K562 (cell line): ENCODE measurements around the gene EDDM3A. TPM values are rescaled to one million over a fixed set of nuclear protein-coding genes. Genes with fewer than 3 reads are reported as not detected.
A peak's percentile ranks its signal among the peaks of the same experiment; 100 is the strongest.

ENCODE experiments used
- ATAC-seq: fragments of 200-7000 bp; cut with Tn5 transposase; 3 replicates; pipeline ENCODE4 v1.9.1; 2020; ENCODE audit warnings: moderate library complexity
- BruUV-seq: library from RNA; stranded (reverse); fragments of 400-500 nt; replicated peaks from 2 replicates; lab custom pipeline; 2021; lab: Mats Ljungman, UMichigan
- CTCF ChIA-PET: fragments of 300-600 bp; formaldehyde crosslinking; extraction: SDS; loops from one replicate; lab custom pipeline; 2021; ENCODE audit warnings: low intra/inter-chr PET ratio; lab: Yijun Ruan, JAX
- POLR2A ChIA-PET: fragments of 300-600, 350-650 bp; sonication (Branson Sonifier 250); formaldehyde crosslinking; extraction: SDS; loops from one replicate; lab custom pipeline; 2021; ENCODE audit warnings: antibody characterized with exemption, inconsistent platforms; lab: Yijun Ruan, JAX
- DNase-seq, 4 experiments: peaks; one replicate each; pipeline versions ENCODE4 v3.0.0 to v3.0.0-alpha.2; 2011 to 2018; ENCODE audit warnings: low spot score in 3 of 4, mixed read lengths in 3 of 4; ENCODE audit errors: extremely low read depth in 1 of 4
- FAIRE-seq: peaks from 2 replicates; lab custom pipeline; 2011; peaks lifted over from hg19 to GRCh38; lab: Jason Lieb, UNC
- H2AFZ ChIP-seq: 2 replicates; pipeline ENCODE4 v1.6.0; 2011; ENCODE audit warnings: low read depth, low read length, control low read depth, inconsistent platforms
- H3K27ac ChIP-seq: fragments of 200-600 bp; 3 replicates; pipeline ENCODE4 v1.8.0; 2011; ENCODE audit warnings: low read depth, mild to moderate bottlenecking, control low read depth, inconsistent platforms, low read length, moderate library complexity, mixed read lengths; ENCODE audit errors: extremely low read depth
- H3K27me3 ChIP-seq, 2 experiments: fragments of 300-600 bp in 1 of 2; 2 replicates in 1 of 2; 3 replicates in 1 of 2; pipeline versions ENCODE4 v1.6.0 to v1.8.0; 2011; ENCODE audit warnings: inconsistent platforms in 2 of 2, low read length in 2 of 2, mild to moderate bottlenecking in 1 of 2, mixed read lengths in 1 of 2, moderate library complexity in 1 of 2; ENCODE audit not compliant: control insufficient read depth in 2 of 2, insufficient read depth in 2 of 2
- H3K36me3 ChIP-seq: fragments of 300-600 bp; 3 replicates; pipeline ENCODE4 v1.8.0; 2011; ENCODE audit warnings: mild to moderate bottlenecking, low read length, inconsistent platforms; ENCODE audit not compliant: control insufficient read depth, insufficient read depth
- H3K4me1 ChIP-seq, 2 experiments: fragments of 200-600 bp in 1 of 2; replicated peaks in 1 of 2; 2 replicates in 1 of 2; 3 replicates in 1 of 2; pipeline versions ENCODE4 v1.5.1 to v1.8.0; 2011; ENCODE audit warnings: inconsistent platforms in 2 of 2, low read length in 2 of 2, mild to moderate bottlenecking in 1 of 2, mixed read lengths in 1 of 2, moderate library complexity in 1 of 2; ENCODE audit not compliant: control insufficient read depth in 2 of 2, insufficient read depth in 2 of 2
- H3K4me2 ChIP-seq: 2 replicates; pipeline ENCODE4 v1.6.1; 2011; ENCODE audit warnings: low read length, control low read depth, inconsistent platforms, mixed read lengths; ENCODE audit not compliant: insufficient read depth
- H3K4me3 ChIP-seq: fragments of 200-600 bp; sonication (generic), shearing (Covaris generic); 2 replicates; pipeline ENCODE4 v1.5.1; 2016; ENCODE audit warnings: control low read depth, inconsistent platforms
- H3K79me2 ChIP-seq: fragments of 200-600 bp; 3 replicates; pipeline ENCODE4 v1.8.0; 2011; ENCODE audit warnings: low read length, inconsistent platforms; ENCODE audit not compliant: control insufficient read depth, insufficient read depth
- H3K9ac ChIP-seq, 2 experiments: 2 replicates each; pipeline versions ENCODE4 v1.6.0 to v1.6.1; 2011; ENCODE audit warnings: low read depth in 2 of 2, low read length in 2 of 2, control low read depth in 1 of 2, inconsistent platforms in 1 of 2, mild to moderate bottlenecking in 1 of 2, mixed read lengths in 1 of 2; ENCODE audit not compliant: insufficient read depth in 1 of 2
- H3K9me1 ChIP-seq: one replicate; pipeline ENCODE4 v1.6.0; 2011; ENCODE audit warnings: inconsistent platforms, mild to moderate bottlenecking, low read length, moderate library complexity; ENCODE audit not compliant: control insufficient read depth, insufficient read depth
- H3K9me3 ChIP-seq: replicated peaks from 2 replicates; pipeline ENCODE4 v1.5.1; 2011; ENCODE audit warnings: low read depth, low read length, inconsistent platforms; ENCODE audit not compliant: control insufficient read depth, insufficient read depth
- H4K20me1 ChIP-seq: replicated peaks from 2 replicates; pipeline ENCODE4 v1.6.1; 2011; ENCODE audit warnings: low read length, inconsistent platforms, mixed read lengths; ENCODE audit not compliant: control insufficient read depth, insufficient read depth
- DIDO1 ChIP-seq: fragments of 450-650 bp; IDR thresholded peaks from 2 replicates; pipeline ENCODE4 v1.6.1; 2016; ENCODE audit warnings: low read depth, missing biosample characterization, missing genetic modification characterization
- EZH2 ChIP-seq: IDR thresholded peaks from 2 replicates; pipeline ENCODE4 v1.6.1; 2012; ENCODE audit warnings: low read depth, mild to moderate bottlenecking, inconsistent platforms, low read length, borderline replicate concordance
- POLR2G ChIP-seq: fragments of 200-400 bp; formaldehyde crosslinking; IDR thresholded peaks from 2 replicates; pipeline ENCODE4 v1.6.1; 2017; ENCODE audit warnings: low read depth, mild to moderate bottlenecking, antibody characterized with exemption, low read length, moderate library complexity
- RFX1 ChIP-seq: fragments of 450-650 bp; IDR thresholded peaks from 2 replicates; pipeline ENCODE4 v1.6.1; 2016; ENCODE audit warnings: mild to moderate bottlenecking, moderate library complexity
- SMAD2 ChIP-seq: fragments of 150-350 bp; IDR thresholded peaks from 2 replicates; pipeline ENCODE4 v1.6.1; 2014; ENCODE audit warnings: low read depth, mild to moderate bottlenecking, low read length
- SMARCE1 ChIP-seq: fragments of 450-650 bp; IDR thresholded peaks from 2 replicates; pipeline ENCODE4 v1.7.1; 2016; ENCODE audit warnings: mild to moderate bottlenecking
- ZNF184 ChIP-seq: sonication (generic); formaldehyde crosslinking; IDR thresholded peaks from 2 replicates; pipeline ENCODE4 v1.5.0; 2020; ENCODE audit warnings: missing genetic modification reagents
- WGBS: fragments of 100-300 bp; shearing (Covaris generic); methylation state at CpG from one replicate; pipeline ENCODE4 v1.1.6; 2016; ENCODE audit warnings: low coverage, mixed read lengths; ENCODE audit not compliant: insufficient coverage; ENCODE audit errors: missing lambda C conversion rate; 5-methylcytosine and 5-hydroxymethylcytosine counted together
- in situ Hi-C: fragments of 300-500 bp; cut with MboI; formaldehyde crosslinking; loops from 4 replicates; pipeline ENCODE4 v1.15.0; 2018; ENCODE audit warnings: inconsistent platforms, mixed read lengths
- intact Hi-C: fragments of 100-400 bp; cut with micrococcal nuclease; formaldehyde crosslinking; loops from 2 replicates; pipeline ENCODE4 v1.14.2; 2022
- polyA plus RNA-seq, 8 experiments: library from polyadenylated mRNA; depleted of rRNA in 4 of 8; stranded (reverse) in 5 of 8; unstranded in 3 of 8; fragments of >200 nt; fragmentation: Nextera tagmentation in 2 of 8; fragmentation: Illumina TruSeq in 1 of 8; extraction: Ambion mirVana in 2 of 8; extraction: Trizol in 1 of 8; gene quantifications; 2 replicates each; pipeline versions ENCODE4 v1.2.1 to v1.2.3, GENCODE V29; 2011 to 2014; ENCODE audit warnings: inconsistent platforms in 1 of 8, missing spikeins in 1 of 8
- total RNA-seq, 7 experiments: library from RNA; depleted of rRNA in 6 of 7; stranded (reverse); fragments of >200 nt in 6 of 7; fragmentation: Illumina TruSeq in 2 of 7; extraction: Trizol in 2 of 7; gene quantifications; 2 replicates each; pipeline versions ENCODE4 v1.2.1 to v1.2.3, GENCODE V29; 2011 to 2021; ENCODE audit warnings: low replicate concordance in 1 of 7
- TF ChIP-seq, protein P1 (sequence below): fragments of 450-650 bp; IDR thresholded peaks from 2 replicates; pipeline ENCODE4 v1.7.1; 2018; ENCODE audit warnings: mild to moderate bottlenecking, low read depth; ENCODE audit not compliant: partially characterized antibody
- TF ChIP-seq, protein P2 (sequence below): sonication (generic); formaldehyde crosslinking; IDR thresholded peaks from 2 replicates; pipeline ENCODE4 v1.8.0; 2022; ENCODE audit warnings: mild to moderate bottlenecking, missing genetic modification reagents
- TF ChIP-seq, protein P3 (sequence below): sonication (generic); formaldehyde crosslinking; IDR thresholded peaks from 2 replicates; pipeline ENCODE4 v1.4.0; 2020; ENCODE audit warnings: mild to moderate bottlenecking, missing genetic modification reagents
- TF ChIP-seq, protein P4 (sequence below): sonication (generic); formaldehyde crosslinking; IDR thresholded peaks from 2 replicates; pipeline ENCODE4 v1.8.1; 2023; ENCODE audit warnings: mild to moderate bottlenecking, missing genetic modification reagents, moderate library complexity

EDDM3A gene
- total and polyA plus RNA-seq, 9 of the 15 experiments (the other 6 are each of a cell fraction or from before 2014, with no cell fraction given) = not detected

DNA sequence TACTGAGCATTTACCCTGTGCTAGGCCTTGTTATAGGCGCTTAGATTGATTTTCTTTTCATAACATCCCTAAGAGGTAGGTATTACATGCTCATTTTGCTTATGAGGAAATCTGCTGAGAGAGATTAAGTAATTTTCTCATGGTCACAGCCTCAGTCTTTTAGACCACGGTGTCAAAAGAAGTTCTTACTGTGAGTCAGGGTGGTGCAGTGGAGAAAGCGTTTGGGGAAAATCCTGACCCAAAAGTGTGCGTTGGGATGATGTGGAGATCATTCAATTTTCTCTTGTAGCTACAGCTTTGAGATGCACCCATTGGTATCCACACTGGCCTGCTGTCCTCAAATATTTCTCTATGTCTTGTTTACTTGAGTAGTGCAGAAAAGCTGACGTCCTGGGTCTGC lies 48.9 kb upstream of the EDDM3A start:
- POLR2A ChIA-PET = no interaction called here

More for the DNA sequence above, 48.9 kb upstream of the EDDM3A start:
- DNase-seq = no peak
- Histone ChIP-seq H3K27me3 (peaks cover 3 to 6% of the 10 kb centered on the region in 2 experiments; a peak in 3 of 5 replicates), H3K79me2 (no peaks in the 10 kb centered on the region), H4K20me1 (no peaks in the 10 kb centered on the region), H3K4me3 (no peak overlapping the region), H3K4me1 (peaks cover 0 to 9% of the 10 kb centered on the region in 2 experiments; a peak in 2 of 5 replicates), H3K4me2 (no peak overlapping the region; the same call in 1 of the 2 replicates), H3K9ac (no peak overlapping the region), H3K27ac (no peak overlapping the region), H3K9me1 (no peaks in the 10 kb centered on the region), H3K9me3 (no peaks in the 10 kb centered on the region), H2AFZ (peak overlapping the region; percentile 44; the same call in 1 of the 2 replicates), H3K36me3 (no peaks in the 10 kb centered on the region)
- in situ Hi-C loops = no loop called here
- CTCF ChIA-PET = interaction anchor here (0.7 to 3.0 kb wide), 3 partner anchors 159 to 274 kb away, joined by 3 to 42 read pairs (median 12); no protein-coding TSS in a partner anchor
- ATAC-seq = no peak
- TF ChIP-seq ZNF184 (no peak), DIDO1 (tag) (no peak), RFX1 (no peak), SMARCE1 (no peak), SMAD2 (no peak), EZH2 (no peak), POLR2G (no peak)
- TF ChIP-seq, protein P1, sequence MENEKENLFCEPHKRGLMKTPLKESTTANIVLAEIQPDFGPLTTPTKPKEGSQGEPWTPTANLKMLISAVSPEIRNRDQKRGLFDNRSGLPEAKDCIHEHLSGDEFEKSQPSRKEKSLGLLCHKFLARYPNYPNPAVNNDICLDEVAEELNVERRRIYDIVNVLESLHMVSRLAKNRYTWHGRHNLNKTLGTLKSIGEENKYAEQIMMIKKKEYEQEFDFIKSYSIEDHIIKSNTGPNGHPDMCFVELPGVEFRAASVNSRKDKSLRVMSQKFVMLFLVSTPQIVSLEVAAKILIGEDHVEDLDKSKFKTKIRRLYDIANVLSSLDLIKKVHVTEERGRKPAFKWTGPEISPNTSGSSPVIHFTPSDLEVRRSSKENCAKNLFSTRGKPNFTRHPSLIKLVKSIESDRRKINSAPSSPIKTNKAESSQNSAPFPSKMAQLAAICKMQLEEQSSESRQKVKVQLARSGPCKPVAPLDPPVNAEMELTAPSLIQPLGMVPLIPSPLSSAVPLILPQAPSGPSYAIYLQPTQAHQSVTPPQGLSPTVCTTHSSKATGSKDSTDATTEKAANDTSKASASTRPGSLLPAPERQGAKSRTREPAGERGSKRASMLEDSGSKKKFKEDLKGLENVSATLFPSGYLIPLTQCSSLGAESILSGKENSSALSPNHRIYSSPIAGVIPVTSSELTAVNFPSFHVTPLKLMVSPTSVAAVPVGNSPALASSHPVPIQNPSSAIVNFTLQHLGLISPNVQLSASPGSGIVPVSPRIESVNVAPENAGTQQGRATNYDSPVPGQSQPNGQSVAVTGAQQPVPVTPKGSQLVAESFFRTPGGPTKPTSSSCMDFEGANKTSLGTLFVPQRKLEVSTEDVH = no peak
- TF ChIP-seq, protein P2, sequence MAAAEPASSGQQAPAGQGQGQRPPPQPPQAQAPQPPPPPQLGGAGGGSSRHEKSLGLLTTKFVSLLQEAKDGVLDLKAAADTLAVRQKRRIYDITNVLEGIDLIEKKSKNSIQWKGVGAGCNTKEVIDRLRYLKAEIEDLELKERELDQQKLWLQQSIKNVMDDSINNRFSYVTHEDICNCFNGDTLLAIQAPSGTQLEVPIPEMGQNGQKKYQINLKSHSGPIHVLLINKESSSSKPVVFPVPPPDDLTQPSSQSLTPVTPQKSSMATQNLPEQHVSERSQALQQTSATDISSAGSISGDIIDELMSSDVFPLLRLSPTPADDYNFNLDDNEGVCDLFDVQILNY (CRISPR knock-in tag) = no peak
- TF ChIP-seq, protein P3, sequence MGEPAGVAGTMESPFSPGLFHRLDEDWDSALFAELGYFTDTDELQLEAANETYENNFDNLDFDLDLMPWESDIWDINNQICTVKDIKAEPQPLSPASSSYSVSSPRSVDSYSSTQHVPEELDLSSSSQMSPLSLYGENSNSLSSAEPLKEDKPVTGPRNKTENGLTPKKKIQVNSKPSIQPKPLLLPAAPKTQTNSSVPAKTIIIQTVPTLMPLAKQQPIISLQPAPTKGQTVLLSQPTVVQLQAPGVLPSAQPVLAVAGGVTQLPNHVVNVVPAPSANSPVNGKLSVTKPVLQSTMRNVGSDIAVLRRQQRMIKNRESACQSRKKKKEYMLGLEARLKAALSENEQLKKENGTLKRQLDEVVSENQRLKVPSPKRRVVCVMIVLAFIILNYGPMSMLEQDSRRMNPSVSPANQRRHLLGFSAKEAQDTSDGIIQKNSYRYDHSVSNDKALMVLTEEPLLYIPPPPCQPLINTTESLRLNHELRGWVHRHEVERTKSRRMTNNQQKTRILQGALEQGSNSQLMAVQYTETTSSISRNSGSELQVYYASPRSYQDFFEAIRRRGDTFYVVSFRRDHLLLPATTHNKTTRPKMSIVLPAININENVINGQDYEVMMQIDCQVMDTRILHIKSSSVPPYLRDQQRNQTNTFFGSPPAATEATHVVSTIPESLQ = no peak
- TF ChIP-seq, protein P4, sequence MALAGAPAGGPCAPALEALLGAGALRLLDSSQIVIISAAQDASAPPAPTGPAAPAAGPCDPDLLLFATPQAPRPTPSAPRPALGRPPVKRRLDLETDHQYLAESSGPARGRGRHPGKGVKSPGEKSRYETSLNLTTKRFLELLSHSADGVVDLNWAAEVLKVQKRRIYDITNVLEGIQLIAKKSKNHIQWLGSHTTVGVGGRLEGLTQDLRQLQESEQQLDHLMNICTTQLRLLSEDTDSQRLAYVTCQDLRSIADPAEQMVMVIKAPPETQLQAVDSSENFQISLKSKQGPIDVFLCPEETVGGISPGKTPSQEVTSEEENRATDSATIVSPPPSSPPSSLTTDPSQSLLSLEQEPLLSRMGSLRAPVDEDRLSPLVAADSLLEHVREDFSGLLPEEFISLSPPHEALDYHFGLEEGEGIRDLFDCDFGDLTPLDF (CRISPR knock-in tag) = no peak
- WGBS = 44% methylated on average over 5 of the region's 5 CpGs
- FAIRE-seq = no peak
- BruUV-seq = no TSS peak
- intact Hi-C loops = loop anchor here (1.0 to 5.0 kb wide), 6 partner anchors 62 to 341 kb away; no protein-coding TSS in a partner anchor
